Inflammatory macrophage treated with lipopolysaccharide for 4 hours (primary cell): ENCODE data around the gene KIRREL3.

ENCODE experiments used
- DNase-seq: peaks from one replicate; pipeline ENCODE4 v3.0.0-alpha.2; 2020

The KIRREL3 gene

DNA sequence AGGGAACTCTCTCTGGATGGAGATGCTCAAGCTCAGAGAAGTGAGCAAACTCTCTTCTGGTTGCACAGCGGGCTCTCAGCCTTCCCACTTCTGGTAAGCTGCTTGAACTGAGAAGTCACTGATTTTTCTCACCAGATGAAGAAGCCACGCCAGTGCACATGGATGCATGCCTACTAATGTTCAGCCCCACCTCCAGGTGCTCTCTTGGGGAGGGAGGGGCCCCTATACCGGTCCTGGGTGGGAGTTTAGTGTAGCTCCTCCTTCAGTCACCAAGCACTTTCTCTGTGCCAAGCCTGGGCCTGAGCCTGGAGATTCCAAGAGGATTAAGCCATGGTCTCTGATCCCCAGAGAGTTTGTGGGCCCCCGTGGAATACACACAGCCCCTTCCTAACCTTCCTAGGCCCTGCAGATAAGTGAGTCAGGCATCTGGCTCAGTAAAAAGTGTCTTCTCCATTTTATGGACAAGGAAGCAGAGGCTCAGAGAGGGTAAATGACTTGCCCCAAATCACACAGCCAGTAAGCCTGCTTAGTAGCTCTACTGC, 502.9 kb downstream of the KIRREL3 start:
- no peak for DNase-seq

DNA sequence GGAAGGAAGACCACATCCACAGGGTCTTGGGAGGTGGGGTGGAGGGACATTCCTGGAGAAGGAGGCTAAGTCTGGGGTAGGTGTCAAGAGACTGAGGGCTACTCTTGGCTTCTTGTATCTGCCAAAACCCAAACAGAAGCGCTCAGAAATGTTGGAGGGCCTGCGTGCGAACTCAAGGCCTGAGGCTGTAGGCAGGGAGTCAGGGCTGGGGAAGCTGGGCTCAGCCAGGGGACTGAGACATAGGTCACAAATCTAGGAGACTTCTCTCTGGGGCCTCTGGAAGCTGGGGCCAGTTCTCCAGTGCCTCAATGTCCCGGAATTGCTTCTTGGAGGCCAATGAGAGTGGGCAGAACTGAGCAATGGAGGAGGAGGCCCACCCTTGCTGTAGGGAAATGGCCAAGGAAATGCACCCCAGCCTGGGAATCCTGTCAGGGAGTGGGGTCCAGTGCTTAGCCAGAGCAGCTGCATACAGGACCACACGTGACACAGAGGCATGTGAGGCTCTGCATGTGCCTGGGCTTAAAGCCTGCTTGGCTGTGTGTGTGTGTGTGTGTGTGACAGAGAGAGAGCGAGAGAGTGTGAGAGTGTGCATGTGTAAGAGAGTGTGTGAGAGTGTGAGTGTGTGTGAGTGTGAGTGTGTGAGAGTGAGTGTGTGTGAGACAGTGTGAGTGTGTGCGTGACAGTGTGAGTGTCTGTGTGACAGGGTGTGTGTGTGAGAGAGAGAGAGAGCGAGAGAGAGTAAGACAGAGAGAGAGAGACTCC, 503.8 kb downstream of the KIRREL3 start:
- no peak for DNase-seq

GRCh38 chr11:126495281-126496220, 505.0 kb downstream of the KIRREL3 start:
- no peak for DNase-seq

DNA sequence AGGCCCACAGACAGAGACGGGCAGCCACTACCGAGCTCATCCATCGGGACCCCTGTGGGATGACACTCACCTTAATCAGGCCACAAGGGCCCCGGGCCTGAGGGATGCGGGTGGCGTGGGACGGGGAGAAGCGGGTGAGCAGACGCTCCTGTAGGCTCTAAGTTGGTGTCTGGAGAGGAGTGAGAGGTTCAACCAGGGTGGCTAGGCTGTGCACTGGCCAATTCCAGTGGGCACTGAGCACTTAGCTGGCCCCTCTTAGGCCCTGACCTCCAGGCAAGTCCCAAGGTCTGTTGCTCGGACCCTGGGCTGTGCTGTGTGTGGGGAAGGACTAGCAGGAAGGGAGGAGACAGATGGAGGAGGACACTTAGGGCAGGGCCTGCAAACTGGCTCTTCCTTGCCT, 505.7 kb downstream of the KIRREL3 start:
- no peak for DNase-seq

DNA sequence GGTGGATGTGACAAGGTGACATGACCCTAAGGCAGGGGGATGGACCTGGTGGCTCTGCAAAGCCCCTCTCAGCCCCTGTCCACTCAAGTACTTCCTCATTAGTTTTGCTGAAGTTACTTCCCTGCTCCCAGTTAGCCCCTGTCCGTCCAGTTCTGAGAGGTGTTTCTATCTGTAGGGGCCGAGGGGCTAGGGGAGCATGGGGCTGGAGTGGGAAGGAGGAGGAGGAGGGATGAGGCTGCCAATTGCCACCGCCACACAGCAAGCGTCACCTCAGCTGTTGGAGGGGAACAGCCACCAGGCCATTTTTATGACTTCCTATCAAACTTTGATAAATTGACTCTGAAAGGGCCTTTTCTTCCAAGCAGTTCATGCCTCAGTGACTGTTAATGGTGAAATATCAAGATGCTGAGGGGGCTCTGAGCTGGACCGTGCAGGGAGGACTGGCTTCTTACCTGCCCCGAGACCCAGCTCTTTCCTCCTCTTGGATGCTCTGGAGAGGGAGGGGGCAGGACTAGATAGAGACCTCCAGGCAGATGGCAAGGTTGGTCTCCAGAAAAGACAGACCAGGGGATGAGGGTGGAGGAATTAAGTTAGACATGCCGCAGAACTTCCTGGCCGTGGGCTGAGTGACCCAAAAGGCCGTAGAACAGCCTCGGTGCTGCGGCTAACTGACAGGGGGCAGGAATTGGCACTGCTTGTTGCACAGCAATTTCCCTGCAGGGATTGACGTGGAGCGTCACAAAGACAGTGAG, 508.1 kb downstream of the KIRREL3 start:
- no peak for DNase-seq

DNA sequence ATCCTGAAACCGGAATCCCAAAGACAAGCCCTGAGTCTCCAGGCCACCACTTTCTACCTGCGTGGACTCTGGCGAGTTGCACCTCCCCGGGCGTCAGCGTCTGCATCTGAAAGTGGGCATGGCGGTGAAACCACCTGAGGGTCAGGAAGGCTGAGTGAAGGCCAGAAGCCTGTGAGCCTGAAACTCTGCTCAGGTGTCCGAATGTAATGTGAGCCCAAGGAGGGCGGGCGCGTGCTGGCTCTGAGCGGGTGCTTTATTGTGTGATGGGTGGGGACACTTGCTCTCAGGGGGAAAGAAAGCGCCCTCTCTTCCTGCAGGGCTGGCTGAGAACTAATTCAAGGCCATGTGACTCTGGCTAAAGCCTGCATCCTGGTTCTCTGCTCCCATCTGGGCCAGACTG, 509.5 kb downstream of the KIRREL3 start:
- DNase-seq, result no peak

DNA sequence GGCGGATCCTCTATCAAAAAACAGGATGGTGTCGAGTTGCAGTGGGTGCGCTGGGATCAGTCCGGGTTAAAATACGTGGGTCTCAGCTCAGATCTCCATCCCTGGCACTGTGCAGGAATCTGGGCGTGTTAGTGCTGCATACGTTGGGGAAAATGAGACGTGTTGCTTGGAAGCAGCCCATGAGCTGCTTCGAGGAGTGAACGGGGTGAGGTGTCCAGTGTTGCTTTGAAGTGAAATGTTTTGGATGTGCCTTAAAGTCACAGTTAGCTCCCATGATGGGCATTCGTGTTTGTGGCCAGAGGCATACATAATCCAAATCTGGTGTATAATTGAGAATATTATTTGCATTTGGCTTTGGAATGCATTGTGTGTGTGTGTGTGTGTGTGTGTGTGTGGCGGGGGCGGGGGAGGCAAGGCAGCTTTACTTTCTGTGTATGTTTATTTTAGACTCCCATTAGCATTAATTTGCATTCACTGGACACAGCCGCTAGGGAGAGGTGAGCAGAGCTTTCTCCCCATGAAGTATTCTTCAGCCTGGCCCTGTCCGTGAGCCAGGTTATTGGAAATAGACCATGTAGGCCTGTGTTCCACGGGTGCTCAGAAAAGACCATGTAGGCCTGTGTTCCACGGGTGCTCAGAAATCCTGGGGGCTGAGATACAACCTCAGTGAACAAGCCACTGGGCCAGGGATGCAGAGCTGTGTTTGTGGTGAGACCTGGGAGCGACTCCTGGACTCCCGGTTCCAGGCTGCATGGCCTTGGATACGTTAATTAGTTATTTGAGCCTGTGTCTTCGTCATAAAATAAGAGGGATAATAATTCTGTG, 510.5 kb downstream of the KIRREL3 start:
- DNase-seq, result no peak

DNA sequence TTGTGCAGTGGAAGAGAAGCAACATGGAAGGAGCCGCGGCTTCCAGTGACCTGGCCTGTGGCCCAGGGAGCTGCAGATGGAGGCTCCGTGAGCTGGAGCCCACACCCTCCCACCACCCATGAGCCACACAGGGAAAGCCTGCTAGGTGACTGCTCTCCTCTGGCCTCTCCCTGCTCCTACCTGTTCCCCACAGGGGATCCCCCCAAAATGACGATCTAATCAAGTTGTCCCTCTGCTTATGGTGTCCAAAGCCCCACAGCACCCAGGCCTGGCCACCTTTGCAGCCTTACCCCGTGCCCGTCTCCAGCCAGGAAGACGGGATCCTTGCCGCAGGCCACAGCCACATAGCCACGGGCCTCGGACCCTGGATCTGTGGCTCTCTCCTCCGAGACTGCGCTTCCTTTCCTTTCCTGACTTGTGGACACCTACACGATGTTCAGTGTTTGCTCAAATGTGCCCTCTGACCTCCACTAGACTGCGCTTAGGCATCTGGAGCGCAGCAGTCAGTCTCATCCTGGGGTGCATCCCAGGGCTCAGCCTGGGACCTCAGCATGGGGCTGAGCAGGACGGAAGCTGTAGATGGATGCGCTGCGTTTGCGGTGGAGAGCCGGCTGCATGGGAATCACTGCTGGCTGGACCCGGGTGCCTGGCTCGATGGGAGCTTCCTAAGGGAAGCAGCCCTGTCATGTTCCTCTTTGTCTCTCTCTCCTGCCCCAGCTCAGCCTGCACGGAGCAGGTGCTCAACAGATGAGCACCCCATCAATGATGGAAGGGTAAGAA, 511.8 kb downstream of the KIRREL3 start:
- DNase-seq, result no peak

DNA sequence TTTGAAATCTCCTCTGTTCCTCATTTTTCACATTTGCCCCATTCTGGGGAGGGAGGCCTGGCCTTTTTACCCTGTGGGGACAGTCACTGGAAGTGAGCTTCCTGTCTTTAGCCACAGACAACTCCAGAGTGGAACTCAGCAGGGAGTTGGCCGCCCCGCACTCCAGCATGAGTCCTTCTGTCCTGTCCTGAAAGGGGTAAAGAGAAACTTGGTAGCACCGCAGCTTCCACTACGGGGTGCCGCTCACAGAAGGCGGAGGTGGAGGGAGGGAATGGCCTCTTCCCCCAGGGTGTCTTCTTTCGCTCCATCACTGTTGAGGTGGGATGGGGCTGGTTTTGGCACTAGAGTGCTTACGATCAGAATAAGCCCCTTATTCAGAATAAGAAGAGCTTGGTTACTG, 512.9 kb downstream of the KIRREL3 start:
- DNase-seq, result no peak

DNA sequence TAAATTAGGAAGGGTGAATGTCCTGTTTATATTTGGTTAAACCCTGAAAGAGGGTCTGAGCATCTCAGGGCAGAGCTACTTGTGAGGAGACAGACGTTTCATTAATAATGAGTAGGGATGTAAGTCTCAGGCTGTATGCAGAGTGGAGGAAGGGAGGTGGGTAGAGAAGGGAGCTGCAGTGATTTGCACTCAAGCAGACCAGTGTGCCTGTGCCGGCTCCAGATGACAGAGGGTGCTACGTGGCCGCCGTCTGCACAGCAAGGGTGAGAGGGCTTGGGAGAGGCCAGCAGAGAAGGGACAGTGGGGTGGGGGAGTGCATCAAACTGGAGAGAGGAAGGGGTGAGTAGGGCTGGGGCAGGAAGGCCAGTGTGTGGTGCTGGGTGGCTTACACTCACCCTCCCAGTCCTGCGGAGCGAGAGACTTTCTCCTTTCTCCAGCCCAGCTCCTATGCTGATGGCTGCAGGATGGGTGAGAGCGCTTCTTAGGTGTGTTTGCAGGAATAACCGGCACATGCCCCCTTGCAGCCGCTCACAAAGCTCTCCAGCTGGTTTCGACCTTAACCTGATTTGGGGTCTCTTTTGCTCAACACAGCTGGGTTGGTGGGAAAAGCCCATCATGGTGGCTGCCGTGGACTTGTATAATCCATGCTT, 514.5 kb downstream of the KIRREL3 start:
- no peak for DNase-seq

DNA sequence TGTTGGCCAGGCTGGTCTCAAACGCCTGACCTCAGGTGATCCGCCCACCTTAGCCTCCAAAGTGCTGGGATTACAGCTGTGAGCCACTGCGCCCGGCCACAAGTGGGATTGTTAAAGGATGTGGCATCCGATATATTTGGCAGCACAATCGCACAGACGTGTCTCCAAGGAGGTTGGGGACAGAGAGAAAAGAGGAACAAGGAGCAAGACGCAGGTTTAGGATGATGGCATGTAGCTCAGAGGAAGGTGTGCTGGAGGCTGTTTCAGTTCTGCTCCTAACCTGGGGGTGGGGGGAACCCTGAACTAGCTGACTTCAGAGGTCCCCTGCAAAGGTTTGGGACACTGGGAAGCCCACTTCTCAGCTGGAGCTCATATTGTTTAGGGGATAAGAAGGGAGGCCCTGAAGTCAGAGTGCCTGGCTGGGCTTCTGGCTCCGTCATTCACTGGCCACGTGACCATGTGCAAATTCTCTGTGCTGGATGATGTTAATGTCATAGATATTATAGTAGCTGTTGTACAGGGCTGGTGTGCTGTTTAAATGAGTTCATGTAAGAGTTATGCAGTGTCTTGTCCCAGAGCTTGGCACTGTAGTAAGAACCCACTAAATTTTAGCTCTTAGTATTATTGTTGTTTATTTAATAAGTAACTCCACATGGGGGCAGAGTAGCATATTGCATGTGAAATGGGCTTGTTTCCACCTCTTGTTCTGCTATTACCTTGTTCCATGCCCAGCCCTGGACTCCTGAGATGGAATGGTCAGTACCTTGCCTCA, 515.4 kb downstream of the KIRREL3 start:
- DNase-seq, result no peak

DNA sequence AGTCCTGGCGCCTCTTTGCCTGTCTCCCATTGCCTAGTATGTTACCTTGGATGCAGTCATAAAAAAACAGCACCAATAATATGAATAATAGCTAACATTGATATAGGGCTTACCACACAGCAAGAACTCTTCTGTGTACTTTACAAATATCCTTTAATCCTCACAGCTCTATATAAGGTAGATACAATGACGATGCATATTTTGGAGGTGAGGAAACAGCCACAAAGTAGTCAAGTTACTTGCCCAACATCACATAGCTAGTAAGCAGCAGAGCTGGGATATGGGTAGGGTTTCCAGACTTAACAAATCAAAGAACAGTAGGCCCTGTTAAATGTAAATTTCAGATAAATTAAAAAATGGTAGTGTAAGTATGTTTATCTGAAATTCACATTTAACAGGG, 516.3 kb downstream of the KIRREL3 start:
- no peak for DNase-seq

DNA sequence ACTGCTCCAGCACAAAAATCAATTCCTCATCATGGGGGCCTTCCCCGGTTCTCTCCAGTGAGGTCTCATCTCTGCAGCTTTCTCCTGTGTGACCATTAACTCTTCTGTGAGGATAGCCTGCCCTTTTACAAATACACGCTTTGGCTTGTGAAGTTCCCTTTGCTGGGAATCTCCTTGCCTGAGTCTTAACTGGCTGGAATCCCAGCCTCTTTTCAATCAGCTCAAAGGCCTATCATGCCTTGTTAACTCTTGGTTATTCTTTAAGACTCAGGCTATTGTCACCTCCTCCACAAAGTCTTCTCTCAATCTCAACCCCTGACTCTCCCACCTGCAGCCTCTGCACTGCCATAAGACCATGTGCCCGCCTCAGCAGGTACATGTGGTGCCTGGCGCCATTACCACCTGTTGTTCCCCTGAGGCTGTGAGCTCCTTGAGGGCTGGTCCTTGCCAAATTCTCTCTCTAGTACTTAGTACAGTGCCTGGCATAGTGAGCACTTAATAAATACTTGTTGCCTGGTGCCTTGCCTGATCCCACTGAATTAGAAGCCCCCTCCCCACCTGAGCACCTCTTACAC, 516.9 kb downstream of the KIRREL3 start:
- no peak for DNase-seq

DNA sequence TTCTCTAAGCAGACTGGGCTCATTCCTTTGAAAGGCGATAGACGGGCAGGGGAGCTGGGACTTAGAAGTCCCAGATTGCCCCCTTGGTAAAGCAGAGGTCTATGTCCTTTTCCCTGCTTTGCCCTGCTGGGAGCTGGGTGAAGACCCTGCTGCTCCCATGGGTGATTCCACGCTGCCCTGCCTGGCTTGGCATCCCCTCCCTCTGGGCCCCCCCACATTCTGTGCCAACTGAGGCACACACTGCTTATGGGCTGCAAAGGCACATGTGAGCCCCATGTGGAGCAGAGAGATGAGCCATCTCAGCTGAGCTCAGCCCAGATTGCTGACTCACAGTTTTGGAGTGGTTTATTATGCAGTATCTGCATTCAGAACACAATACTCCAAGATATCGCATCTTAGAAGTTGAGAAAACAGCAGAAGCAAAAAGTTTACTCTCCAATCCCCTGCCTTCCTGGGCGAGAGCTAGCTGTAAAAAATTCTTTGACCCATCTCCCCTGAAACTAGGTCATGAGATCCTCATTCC, 517.9 kb downstream of the KIRREL3 start:
- no peak for DNase-seq

DNA sequence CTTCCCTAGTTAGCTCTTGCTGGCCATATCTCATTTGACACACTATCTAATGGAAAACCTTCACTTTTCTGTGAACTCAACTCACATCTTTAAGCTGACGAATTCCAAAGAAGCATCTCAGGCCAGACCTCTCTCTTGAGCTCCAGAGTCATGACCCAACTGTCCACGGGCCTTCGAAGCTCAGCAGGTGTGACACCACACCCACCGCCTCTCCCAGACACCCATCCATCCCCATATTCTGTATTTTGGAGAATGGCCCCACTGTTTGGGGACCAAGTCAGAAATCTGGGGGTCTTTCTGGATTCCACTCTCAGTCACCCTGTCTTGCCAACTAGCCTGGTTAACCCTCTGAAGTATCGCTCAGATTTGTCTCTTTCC, 519.3 kb downstream of the KIRREL3 start:
- DNase-seq, result no peak

- DNase-seq, result peak; percentile 80
These were observed 519.9 kb downstream of the KIRREL3 start for GRCh38 chr11:126480410-126481302.

GRCh38 chr11:126480015-126480409, 520.6 kb downstream of the KIRREL3 start:
- DNase-seq, result no peak
